CD14-positive monocyte (primary cell): Measurements from ENCODE around the gene PITPNM1. TPM values are rescaled to one million over a fixed set of nuclear protein-coding genes. Genes with fewer than 3 reads are reported as not detected.
"Not testable (repeated sequence)": the region's sequence is repeated elsewhere in the genome, so short reads cannot be mapped to it uniquely, and the experiment has no call there.

ENCODE experiments used
- DNase-seq, 3 donors: peaks; one replicate each; pipeline ENCODE4 v3.0.0-alpha.2; 2011 to 2022
- H2AFZ ChIP-seq: 2 replicates; pipeline ENCODE4 v1.6.0; 2012; ENCODE audit warnings: mild to moderate bottlenecking, low read depth, low read length, inconsistent platforms; ENCODE audit not compliant: insufficient read depth, poor library complexity, severe bottlenecking
- H3K27ac ChIP-seq, 2 donors: 1 replicate in 1 of 2; 2 replicates in 1 of 2; pipeline ENCODE4 v1.5.1; 2012 to 2013; ENCODE audit warnings: low read length in 2 of 2, control low read depth in 1 of 2, inconsistent platforms in 1 of 2, low read depth in 1 of 2, mild to moderate bottlenecking in 1 of 2
- H3K27me3 ChIP-seq, 2 donors: one replicate each; pipeline versions ENCODE4 v1.6.0 to v1.6.1; 2011 to 2013; ENCODE audit warnings: low read length in 2 of 2; ENCODE audit not compliant: control insufficient read depth in 2 of 2, insufficient read depth in 2 of 2
- H3K36me3 ChIP-seq, 2 donors: replicated peaks in 1 of 2; 1 replicate in 1 of 2; 2 replicates in 1 of 2; pipeline versions ENCODE4 v1.5.1 to v1.6.1; 2012 to 2013; ENCODE audit warnings: low read length in 2 of 2, control low read depth in 1 of 2, inconsistent platforms in 1 of 2, mild to moderate bottlenecking in 1 of 2; ENCODE audit not compliant: insufficient read depth in 2 of 2, control insufficient read depth in 1 of 2
- H3K4me1 ChIP-seq, 2 donors: 1 replicate in 1 of 2; 2 replicates in 1 of 2; pipeline versions ENCODE4 v1.5.1 to v1.6.1; 2012 to 2013; ENCODE audit warnings: low read length in 2 of 2, control low read depth in 1 of 2, inconsistent platforms in 1 of 2, mild to moderate bottlenecking in 1 of 2, moderate library complexity in 1 of 2; ENCODE audit not compliant: insufficient read depth in 2 of 2, control insufficient read depth in 1 of 2
- H3K4me2 ChIP-seq: replicated peaks from 2 replicates; pipeline ENCODE3; 2012; ENCODE audit warnings: low read length, moderate library complexity, mild to moderate bottlenecking; ENCODE audit not compliant: poor library complexity, severe bottlenecking; ENCODE audit errors: extremely low read depth
- H3K4me3 ChIP-seq, 3 experiments: fragments of 200-600 bp in 1 of 3; sonication (generic) in 1 of 3; replicated peaks in 1 of 3; 1 replicate in 2 of 3; 2 replicates in 1 of 3; pipeline ENCODE4 v1.5.1; 2011 to 2013; ENCODE audit warnings: low read length in 3 of 3, mild to moderate bottlenecking in 3 of 3, control low read depth in 2 of 3, low read depth in 2 of 3, inconsistent platforms in 1 of 3, moderate library complexity in 1 of 3
- H3K79me2 ChIP-seq: 2 replicates; pipeline ENCODE4 v1.6.0; 2012; ENCODE audit warnings: mild to moderate bottlenecking, control low read depth, inconsistent platforms, low read length, moderate library complexity; ENCODE audit not compliant: insufficient read depth
- H3K9ac ChIP-seq: 2 replicates; pipeline ENCODE4 v1.6.0; 2017; ENCODE audit warnings: low read length, mild to moderate bottlenecking; ENCODE audit not compliant: insufficient read depth, poor library complexity, severe bottlenecking
- H3K9me3 ChIP-seq, 2 donors: replicated peaks in 1 of 2; 1 replicate in 1 of 2; 2 replicates in 1 of 2; pipeline versions ENCODE4 v1.5.1 to v1.6.1; 2012 to 2013; ENCODE audit warnings: low read length in 2 of 2, control low read depth in 1 of 2; ENCODE audit not compliant: control insufficient read depth in 1 of 2, insufficient read depth in 1 of 2
- H4K20me1 ChIP-seq: 2 replicates; pipeline ENCODE4 v1.6.0; 2012; ENCODE audit warnings: mild to moderate bottlenecking, low read length, control low read depth, moderate library complexity; ENCODE audit not compliant: insufficient read depth
- H3K27ac Mint-ChIP-seq, 7 donors: one replicate each; pipeline ENCODE4 v1.8.0; 2020; ENCODE audit warnings: mild to moderate bottlenecking in 7 of 7, mixed read lengths in 7 of 7, moderate library complexity in 6 of 7, inconsistent platforms in 2 of 7
- H3K27me3 Mint-ChIP-seq, 3 donors: one replicate each; pipeline ENCODE4 v1.8.0; 2021 to 2022; ENCODE audit warnings: low read depth in 3 of 3, mild to moderate bottlenecking in 3 of 3, mixed read lengths in 3 of 3, moderate library complexity in 3 of 3, inconsistent platforms in 1 of 3
- H3K36me3 Mint-ChIP-seq, 2 donors: one replicate each; pipeline ENCODE4 v1.8.0; 2020; ENCODE audit warnings: mixed read lengths in 2 of 2, inconsistent platforms in 1 of 2, mild to moderate bottlenecking in 1 of 2
- H3K4me1 Mint-ChIP-seq: one replicate; pipeline ENCODE4 v1.8.0; 2020; ENCODE audit warnings: mild to moderate bottlenecking, mixed read lengths
- H3K4me3 Mint-ChIP-seq, 2 donors: one replicate each; pipeline ENCODE4 v1.8.0; 2020; ENCODE audit warnings: mild to moderate bottlenecking in 2 of 2, mixed read lengths in 2 of 2, moderate library complexity in 1 of 2
- H3K9me3 Mint-ChIP-seq, 7 donors: one replicate each; pipeline ENCODE4 v1.8.0; 2020 to 2022; ENCODE audit warnings: mixed read lengths in 7 of 7, mild to moderate bottlenecking in 6 of 7, moderate library complexity in 6 of 7, inconsistent platforms in 2 of 7
- CTCF ChIP-seq: fragments of 200-600 bp; IDR thresholded peaks from one replicate; pipeline ENCODE4 v1.8.0; 2022; ENCODE audit warnings: antibody characterized with exemption, mild to moderate bottlenecking
- whole genome bisulfite sequencing: methylation state at CpG from one replicate; pipeline ENCODE4 v1.1.5; 2013; ENCODE audit warnings: missing lambda C conversion rate; ENCODE audit not compliant: insufficient coverage; 5-methylcytosine and 5-hydroxymethylcytosine counted together
- intact Hi-C, 2 donors: fragments of 100-400 bp; cut with micrococcal nuclease; formaldehyde crosslinking; loops; one replicate each; pipeline versions ENCODE4 v1.15.0 to v1.15.1; 2023
- polyA plus RNA-seq, 3 donors: library from polyadenylated mRNA; depleted of rRNA in 1 of 3; unstranded in 2 of 3; stranded (reverse) in 1 of 3; fragments of 300-500 nt in 2 of 3; fragments of >200 nt in 1 of 3; fragmentation: Illumina TruSeq in 2 of 3; gene quantifications; 1 replicate in 2 of 3; 2 replicates in 1 of 3; pipeline ENCODE4 v1.2.3, GENCODE V29; 2012 to 2021

PITPNM1 gene
- polyA plus RNA-seq, 3 donors, result 11.7 to 122 (median 22.2) TPM

GRCh38 chr11:67486481-67487195 is 18.5 kb downstream of the PITPNM1 start:
- H3K36me3 ChIP-seq, result peaks cover 39 to 53% of the 10 kb centered on the region in 2 donors
- no peak overlapping the region for H2AFZ ChIP-seq
- no peaks in the 10 kb centered on the region for H3K27me3 ChIP-seq
- H3K4me1 Mint-ChIP-seq, result peaks cover 40% of the 10 kb centered on the region
- peaks cover 43 to 46% of the 10 kb centered on the region in 2 donors for H3K4me1 ChIP-seq
- 93% methylated on average over 18 of the region's 20 CpGs for WGBS
- H3K36me3 Mint-ChIP-seq, result peaks cover 50 to 55% of the 10 kb centered on the region in 2 donors
- H3K9me3 ChIP-seq, result no peaks in the 10 kb centered on the region
- peak overlapping the region in 3 of 7 donors; percentile 4 to 37 (median 8) for H3K27ac Mint-ChIP-seq
- no peak for DNase-seq
- intact Hi-C loops, result no loop called here
- H3K4me3 Mint-ChIP-seq, result no peak overlapping the region
- peaks cover 0 to 2% (median 0%) of the 10 kb centered on the region in 3 donors for H3K27me3 Mint-ChIP-seq
- H3K9ac ChIP-seq, result no peak overlapping the region
- H4K20me1 ChIP-seq, result peaks cover 77% of the 10 kb centered on the region
- H3K27ac ChIP-seq, result no peak overlapping the region
- no peak overlapping the region for H3K4me3 ChIP-seq
- H3K4me2 ChIP-seq, result no peak overlapping the region
- TF ChIP-seq CTCF, result no peak
- H3K9me3 Mint-ChIP-seq, result peaks cover 0 to 7% (median 2%) of the 10 kb centered on the region in 7 donors
- peaks cover 40% of the 10 kb centered on the region for H3K79me2 ChIP-seq

GRCh38 chr11:67485873-67486361 is 19.2 kb downstream of the PITPNM1 start:
- H3K4me3 ChIP-seq, H3K4me2 ChIP-seq, H3K9ac ChIP-seq, H3K27me3 ChIP-seq, H3K9me3 ChIP-seq, intact Hi-C loops, H3K27me3 Mint-ChIP-seq, DNase-seq, H3K27ac ChIP-seq, H3K4me3 Mint-ChIP-seq, H2AFZ ChIP-seq, H3K9me3 Mint-ChIP-seq: not testable (repeated sequence)
- peaks cover 70% of the 10 kb centered on the region for H4K20me1 ChIP-seq
- peaks cover 44 to 48% of the 10 kb centered on the region in 2 donors for H3K4me1 ChIP-seq
- peaks cover 40% of the 10 kb centered on the region for H3K4me1 Mint-ChIP-seq
- peaks cover 46 to 48% of the 10 kb centered on the region in 2 donors for H3K36me3 Mint-ChIP-seq
- H3K79me2 ChIP-seq, result peaks cover 40% of the 10 kb centered on the region
- H3K27ac Mint-ChIP-seq, result peak overlapping the region in 5 of 7 donors; percentile 4 to 56 (median 36)
- peaks cover 32 to 46% of the 10 kb centered on the region in 2 donors for H3K36me3 ChIP-seq
- 69% methylated on average over 4 of the region's 7 CpGs for WGBS
